ENCODE data around the gene FUBP3.

GRCh38 chr9:130598188-130598587, 18.8 kb downstream of the FUBP3 start:
- no peak for TF ChIP-seq EP300 (IDR thresholded peaks at IDR 0.05)
- TF ChIP-seq CTCF (IDR thresholded peaks at IDR 0.05) = no peak
- no peak for TF ChIP-seq POLR2A (IDR thresholded peaks at IDR 0.05)

Measured in tibial nerve (tissue), 4 donors.